Stimulated activated CD4-positive, alpha-beta T cell treated with anti-CD3 and anti-CD28 coated beads, Interleukin-1b, Interleukin-23, amount 100 ng/mL, for 48 hours (primary cell): Measurements from ENCODE around the gene TUBA1C.
"Not testable (repeated sequence)": the region's sequence is repeated elsewhere in the genome, so short reads cannot be mapped to it uniquely, and the experiment has no call there.

Source experiments
- DNase-seq: peaks from one replicate; pipeline ENCODE4 v3.0.0-alpha.2; 2020

The TUBA1C gene

GRCh38 chr12:49264873-49265792, at the start of gene TUBA1C:
Gene TUBA1C, plus strand, starts transcription at chr12:49265082. Its CDS starts 100 bp downstream, at chr12:49265182.
- peak; percentile 91 for DNase-seq

- DNase-seq, result no peak
Observed at GRCh38 chr12:49219417-49220026, 45.4 kb upstream of the TUBA1C start.

DNA sequence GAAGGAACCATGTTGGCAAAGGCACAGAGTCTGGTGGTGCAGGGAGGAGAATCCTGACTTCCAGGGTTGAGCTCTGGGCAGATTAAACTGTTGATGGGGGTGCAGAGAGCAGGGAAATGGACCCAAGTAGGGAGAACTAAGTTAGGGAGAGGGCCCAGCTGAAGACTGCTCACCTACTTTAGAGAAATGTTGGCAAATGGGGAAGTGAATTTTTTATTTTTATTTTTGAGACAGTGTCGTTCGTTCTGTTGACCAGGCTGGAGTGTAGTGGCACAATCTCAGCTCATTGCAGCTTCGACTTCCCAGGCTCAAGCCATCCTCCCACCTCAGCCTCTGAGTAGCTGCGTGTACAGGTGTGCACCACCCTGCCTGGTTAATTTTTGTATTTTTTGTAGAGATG, 43.9 kb upstream of the TUBA1C start:
- no peak for DNase-seq

- no peak for DNase-seq
Observed at GRCh38 chr12:49223122-49223521, 41.8 kb upstream of the TUBA1C start.

GRCh38 chr12:49223590-49224369, 41.1 kb upstream of the TUBA1C start:
- no peak for DNase-seq

DNA sequence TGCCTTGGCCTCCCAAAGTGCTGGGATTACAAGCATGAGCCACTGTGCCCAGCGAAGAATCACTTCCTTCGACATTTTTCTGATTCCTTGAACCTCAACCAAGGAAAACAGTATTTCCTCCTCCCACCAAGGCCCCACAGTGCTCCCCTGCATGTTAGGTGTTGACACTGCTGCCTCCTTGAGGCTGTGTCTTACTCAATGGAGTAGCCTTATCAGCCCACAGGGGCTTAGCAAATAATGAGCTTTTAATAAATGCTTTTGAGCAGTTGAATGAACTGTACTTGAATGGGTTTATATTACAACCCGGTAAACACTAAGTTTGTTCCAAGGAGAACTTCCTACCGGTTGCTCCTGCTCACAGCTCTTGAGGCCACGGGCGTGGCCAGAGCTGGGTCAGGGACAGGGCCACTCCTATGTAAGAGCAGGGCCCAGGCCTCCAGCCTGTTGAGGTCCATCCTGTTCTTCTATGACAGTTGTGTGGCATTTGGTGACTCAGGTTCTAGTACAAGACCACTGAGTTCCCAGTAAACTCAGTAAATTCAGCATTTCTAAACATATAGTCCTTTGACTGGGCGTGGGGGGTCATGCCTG, 39.2 kb upstream of the TUBA1C start:
- no peak for DNase-seq

- no peak for DNase-seq
Observed at GRCh38 chr12:49227713-49228112, 37.2 kb upstream of the TUBA1C start.

DNA sequence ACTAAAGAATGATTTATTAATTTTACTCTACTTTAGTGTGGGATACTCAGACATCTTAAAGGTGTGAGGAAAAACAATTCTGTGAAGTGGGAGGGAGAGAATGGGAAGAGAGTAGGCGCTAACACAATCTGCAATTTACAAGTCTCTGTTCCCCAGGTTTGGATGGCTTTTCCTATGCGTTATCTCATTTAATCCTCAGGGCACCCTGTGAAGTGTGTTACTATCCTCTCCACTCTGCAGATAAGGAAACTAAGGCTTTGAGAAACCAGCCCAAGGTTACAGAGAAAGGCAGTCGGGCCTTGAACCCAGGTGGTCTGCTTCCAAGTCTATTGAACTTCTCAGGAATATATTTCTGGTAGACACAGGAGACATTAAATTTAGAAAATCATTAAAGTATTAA, 36.2 kb upstream of the TUBA1C start:
- DNase-seq, result no peak

- no peak for DNase-seq
Observed at GRCh38 chr12:49230176-49230804, 34.6 kb upstream of the TUBA1C start.

DNA sequence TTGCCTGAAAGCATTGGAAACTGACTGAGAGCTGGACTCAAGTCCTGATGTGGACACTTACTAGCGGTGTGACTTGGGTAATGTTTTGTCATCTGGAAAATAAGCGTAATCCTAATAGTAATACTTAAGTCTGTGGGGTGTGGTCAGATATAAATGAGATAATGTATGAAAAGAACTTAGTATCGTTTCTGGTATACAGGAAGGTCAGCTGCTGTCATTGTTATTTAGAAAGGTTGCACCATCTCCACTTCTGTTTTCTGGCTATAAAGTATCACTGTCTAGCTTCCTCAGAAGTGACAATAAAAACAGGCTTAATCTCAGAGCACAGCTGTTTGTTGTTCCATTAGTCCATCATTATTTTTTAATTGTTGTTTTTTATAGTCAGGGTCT, 34.1 kb upstream of the TUBA1C start:
- DNase-seq, result no peak

DNA sequence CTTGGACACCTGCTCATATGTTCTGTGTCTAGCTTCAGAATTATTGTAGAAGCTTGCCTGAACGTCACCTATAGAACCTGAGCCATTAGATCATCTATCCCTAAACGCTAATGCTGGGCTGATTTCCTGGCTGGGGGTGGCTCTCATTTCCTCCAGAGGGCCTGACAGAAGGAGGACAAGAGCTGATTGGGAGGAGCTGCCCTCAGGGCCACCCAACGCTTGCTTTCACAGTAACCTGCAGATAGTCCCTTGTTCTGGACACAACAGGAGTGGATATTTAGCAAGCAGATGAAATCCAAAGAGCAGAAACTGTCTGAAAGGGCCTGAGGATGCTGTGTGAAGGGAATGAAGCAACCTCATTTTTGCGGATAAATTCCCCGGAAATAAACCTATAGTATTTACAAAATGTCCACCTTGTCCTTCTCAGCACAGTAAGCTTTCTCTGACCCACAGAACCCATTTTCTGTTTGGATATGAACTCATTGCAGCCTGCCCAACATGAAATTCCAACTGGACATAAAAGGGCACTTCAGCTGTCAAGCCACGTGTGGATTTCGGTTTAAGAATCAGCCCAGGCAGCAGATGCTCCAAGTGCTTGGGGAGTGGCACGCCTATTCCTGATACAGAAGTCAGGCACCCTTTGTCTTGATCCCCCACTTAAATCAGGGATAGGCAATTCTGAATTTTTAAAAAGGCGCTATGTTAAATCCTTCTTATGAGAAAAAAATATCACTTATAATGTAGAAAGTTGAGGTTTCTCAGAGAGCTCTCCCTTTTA, 32.8 kb upstream of the TUBA1C start:
- DNase-seq, result no peak

DNA sequence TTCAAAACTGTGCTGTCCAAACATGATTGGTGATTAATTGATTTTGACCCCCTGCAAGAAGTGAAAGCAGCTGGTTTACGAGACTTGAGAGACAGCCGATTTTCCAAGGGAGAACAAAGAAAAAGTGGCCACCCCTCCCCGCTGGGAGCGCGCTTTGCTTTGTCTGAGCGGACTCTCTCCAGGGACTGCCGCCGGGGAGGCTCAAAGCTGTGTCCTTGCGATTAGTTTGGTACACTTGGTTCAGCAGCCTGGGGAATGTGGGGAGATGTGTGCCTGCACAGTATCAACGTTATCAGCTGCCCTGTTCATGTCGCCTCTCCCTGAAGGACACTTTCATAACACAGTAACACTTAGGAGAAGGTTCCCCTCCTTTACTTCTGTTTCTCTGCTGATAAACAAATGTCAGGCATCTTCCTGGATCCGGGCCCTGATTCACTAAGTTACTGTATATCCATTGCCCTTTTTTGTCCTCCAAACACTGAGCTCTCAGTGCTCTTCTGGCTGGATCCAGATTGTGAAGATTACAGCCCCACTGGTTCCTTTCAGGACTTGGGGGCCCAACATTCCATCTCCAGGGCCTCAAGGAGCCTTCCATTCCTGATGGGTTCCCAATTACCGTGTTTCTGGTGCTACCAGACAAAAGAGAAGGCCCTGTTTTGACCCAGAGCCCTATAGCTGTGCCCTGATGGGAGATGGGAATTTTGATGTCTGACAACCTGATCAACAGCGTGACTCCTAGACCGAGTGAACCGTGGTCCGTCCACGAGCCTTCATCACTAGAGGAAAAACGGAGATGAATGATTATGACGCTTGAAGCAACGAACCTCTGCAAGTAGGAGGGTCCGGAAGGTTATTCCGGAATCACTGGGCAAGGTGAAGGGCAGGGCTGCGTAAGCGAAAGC, 31.7 kb upstream of the TUBA1C start:
- no peak for DNase-seq

DNA sequence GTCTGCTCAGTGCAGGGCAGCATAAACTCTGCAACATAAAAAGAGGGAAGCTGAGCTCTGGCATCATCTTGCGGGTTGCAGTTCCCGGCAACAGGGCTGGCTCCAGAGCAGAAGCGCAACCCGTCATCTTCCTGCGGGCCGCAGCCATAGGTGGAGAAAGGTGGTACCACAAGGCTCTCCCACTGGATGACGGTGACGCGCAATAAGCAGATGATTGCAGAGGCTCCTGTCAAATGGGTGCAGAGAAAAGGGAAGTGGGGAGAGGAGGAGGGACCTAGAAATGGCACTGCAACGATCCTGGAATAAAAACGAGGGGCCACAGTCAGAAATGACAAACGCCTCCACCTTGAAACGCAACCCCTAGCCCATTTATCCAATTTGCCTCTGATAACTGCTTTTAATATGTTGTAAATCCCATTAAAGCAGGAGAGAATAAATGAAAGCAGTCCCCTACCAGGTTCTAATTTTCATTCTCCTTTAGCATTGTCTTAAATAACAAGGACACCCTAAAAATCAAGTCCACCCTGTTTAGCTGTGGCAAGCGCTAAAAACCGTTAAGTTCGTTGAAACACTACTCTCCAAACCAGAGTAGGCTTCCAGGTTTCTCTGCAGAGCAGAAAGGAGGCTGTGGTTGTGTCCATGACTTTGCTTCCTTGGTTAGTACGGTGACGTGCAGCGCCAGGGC, 30.9 kb upstream of the TUBA1C start:
- DNase-seq, result peak; percentile 50

DNA sequence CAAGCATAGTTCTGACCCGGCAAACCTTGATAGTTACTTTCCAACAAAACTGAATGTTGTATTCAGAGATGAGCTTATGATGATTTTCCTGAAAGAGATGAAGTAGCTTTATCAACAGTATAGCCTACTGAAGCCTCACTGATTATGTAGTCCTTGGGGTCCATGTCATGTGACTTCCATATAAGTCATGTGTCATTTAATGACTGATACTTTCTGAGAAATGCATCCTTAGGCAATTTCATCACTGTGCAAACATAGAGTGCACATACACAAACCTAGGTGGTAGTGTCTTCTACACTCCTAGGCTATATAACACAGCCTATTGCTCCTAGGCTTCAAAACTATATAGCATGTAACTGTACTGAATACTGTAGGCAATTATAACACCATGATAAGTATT, 28.5 kb upstream of the TUBA1C start:
- no peak for DNase-seq

GRCh38 chr12:49243631-49244030, 21.3 kb upstream of the TUBA1C start:
- no peak for DNase-seq

- no peak for DNase-seq
Observed at GRCh38 chr12:49244176-49244575, 20.7 kb upstream of the TUBA1C start.

DNA sequence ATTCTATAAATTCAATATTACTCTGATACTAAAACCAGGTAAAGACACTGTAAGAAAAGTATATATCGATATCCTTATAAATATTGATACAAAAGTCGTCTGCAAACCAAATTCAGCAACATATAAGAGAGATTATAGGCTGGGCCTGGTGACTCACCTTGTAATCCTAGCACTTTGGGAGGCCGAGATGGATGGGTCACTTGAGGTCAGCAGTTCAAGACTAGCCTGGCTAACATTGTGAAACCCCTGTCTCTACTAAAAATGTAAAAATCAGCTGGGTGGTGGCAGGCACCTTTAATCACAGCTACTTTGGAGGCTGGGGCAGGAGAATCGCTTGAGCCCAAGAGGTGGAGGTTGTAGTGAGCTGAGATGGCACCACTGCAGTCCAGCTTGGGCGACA, 13.5 kb upstream of the TUBA1C start:
- DNase-seq, result no peak

GRCh38 chr12:49253033-49253623, 11.8 kb upstream of the TUBA1C start:
- no peak for DNase-seq

- DNase-seq, result not testable (repeated sequence)
Observed at GRCh38 chr12:49255456-49255855, 9.4 kb upstream of the TUBA1C start.
